ENCODE results near the gene ALDH4A1. TPM values are rescaled to one million over a fixed set of nuclear protein-coding genes. Genes with fewer than 3 reads are reported as not detected.

Gene ALDH4A1
- total RNA-seq, 1 donor from 2014 or later, result 16.6 TPM

DNA sequence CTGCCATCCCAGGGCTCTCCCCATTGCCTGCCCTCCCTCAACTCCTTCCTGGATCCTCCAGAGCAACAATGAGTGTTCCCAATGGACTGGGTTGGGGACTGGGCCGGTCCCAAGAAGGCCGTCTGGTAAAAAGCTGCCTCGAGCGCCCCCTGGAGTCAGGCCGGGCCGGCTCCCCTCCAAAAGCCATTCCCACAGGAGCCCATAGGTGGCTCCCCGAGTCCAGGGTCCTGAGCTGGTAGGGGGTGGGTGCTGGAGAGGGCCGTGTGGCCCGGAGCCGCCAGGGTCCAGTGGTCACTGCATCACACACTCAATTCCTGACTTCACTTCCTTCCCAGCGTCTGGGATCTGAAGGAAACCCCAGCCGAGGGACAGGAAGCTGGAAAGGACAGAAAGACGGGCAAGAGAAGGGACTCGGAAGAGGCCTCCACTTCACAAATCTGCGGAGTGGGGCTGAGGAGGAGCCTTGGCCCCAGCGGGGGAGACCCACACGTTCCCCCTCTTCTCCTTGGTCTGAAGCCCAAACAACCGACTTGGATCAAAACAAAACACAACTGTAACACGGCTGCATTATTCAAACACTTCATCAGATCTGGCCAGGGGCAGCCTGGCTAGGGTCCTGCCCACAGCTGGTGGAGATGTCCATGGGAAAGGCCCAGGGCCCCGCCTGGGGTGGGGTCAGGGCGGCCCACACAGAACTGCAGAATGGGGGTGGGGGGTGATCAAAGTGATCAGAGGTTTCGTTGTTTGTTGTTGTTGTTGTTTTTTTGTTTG, 10.9 kb upstream of the ALDH4A1 start:
- Histone ChIP-seq H3K27me3 (no peaks in the 10 kb centered on the region), H3K27ac (peak overlapping the region; percentile 69 to 88), H3K9me3 (no peaks in the 10 kb centered on the region), H3K4me1 (peaks cover 12 to 26% of the 10 kb centered on the region in 2 donors), H3K4me3 (peak overlapping the region in 1 of 2 donors; percentile 10), H3K36me3 (peaks cover 55 to 72% of the 10 kb centered on the region in 2 donors)
- peak in 1 of 2 donors; percentile 89 for DNase-seq (ENCODE audit: low spot score in 2 of 2)
- TF ChIP-seq, protein P1, sequence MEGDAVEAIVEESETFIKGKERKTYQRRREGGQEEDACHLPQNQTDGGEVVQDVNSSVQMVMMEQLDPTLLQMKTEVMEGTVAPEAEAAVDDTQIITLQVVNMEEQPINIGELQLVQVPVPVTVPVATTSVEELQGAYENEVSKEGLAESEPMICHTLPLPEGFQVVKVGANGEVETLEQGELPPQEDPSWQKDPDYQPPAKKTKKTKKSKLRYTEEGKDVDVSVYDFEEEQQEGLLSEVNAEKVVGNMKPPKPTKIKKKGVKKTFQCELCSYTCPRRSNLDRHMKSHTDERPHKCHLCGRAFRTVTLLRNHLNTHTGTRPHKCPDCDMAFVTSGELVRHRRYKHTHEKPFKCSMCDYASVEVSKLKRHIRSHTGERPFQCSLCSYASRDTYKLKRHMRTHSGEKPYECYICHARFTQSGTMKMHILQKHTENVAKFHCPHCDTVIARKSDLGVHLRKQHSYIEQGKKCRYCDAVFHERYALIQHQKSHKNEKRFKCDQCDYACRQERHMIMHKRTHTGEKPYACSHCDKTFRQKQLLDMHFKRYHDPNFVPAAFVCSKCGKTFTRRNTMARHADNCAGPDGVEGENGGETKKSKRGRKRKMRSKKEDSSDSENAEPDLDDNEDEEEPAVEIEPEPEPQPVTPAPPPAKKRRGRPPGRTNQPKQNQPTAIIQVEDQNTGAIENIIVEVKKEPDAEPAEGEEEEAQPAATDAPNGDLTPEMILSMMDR (IDR thresholded peaks at IDR 0.05), result peak; percentile 94 to 96 (median 95)
- intact Hi-C loops (cut with DNase I), result no loop called here

DNA sequence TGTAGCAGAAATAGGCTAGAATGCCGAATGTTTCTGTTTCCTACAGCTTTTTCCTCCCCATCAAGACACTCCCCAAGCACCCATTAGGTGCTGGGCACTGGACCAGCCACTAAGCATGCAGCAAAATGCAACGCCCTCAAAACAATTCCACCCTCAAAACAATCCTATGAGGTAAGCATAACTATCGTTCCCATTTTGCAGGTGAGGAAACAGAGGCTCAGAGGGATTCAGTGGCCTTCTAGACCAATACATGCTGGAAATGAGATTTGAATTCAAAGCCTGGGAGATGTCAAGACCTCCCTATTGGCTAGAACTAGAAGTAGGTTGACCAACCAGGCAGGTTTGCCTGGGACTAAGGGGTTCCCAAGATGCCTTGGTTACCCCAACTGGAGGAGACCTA, 10.2 kb upstream of the ALDH4A1 start:
- Histone ChIP-seq H3K4me3 (no peak overlapping the region), H3K9me3 (no peaks in the 10 kb centered on the region), H3K27me3 (no peaks in the 10 kb centered on the region), H3K36me3 (peaks cover 52 to 68% of the 10 kb centered on the region in 2 donors), H3K4me1 (peaks cover 12 to 30% of the 10 kb centered on the region in 2 donors), H3K27ac (peak overlapping the region; percentile 69 to 88)
- TF ChIP-seq, protein P1 (IDR thresholded peaks at IDR 0.05), result no peak
- intact Hi-C loops (cut with DNase I), result no loop called here
- no peak for DNase-seq (ENCODE audit: low spot score in 2 of 2)

DNA sequence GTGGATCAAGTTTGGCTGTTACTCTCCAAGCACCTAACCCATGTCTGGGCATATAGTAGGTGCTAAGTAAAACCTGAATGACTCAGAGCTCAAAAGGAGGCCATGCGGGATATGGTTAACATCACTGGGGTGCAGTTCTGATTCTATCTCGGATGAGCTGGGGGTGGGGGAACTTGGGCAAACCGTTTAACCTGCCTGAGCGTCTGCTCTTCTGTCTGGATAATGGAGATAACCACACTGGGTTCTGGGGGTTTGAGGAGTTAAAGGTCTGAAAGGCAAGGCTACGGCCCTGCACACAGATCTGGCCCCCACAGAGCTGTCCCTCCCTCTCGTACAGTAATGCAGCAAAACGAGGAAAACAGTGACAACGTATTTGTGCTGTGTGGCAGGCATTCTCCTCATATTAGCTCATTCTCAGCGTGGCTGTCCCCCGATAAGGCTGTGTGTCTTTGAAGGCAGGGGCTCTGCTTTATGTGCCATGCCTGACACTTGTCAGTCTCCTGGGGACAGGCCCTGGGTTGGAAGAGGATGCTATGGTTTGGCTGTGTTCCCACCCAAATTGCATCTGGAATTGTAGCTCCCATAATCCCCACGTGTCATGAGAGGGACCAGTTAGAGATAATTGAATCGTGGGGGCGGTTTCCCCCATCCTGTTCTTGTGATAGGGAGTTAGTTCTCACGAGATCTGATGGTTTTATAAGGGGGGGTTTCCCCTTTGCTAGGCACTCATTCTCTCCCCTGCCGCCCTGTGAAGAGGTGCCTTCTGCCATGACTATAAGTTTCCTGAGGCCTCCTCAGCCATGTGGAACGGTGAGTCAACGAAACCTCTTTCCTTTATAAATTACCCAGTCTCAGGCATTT, 6.8 kb upstream of the ALDH4A1 start:
- no peak for DNase-seq (ENCODE audit: low spot score in 2 of 2)
- TF ChIP-seq, protein P1 (IDR thresholded peaks at IDR 0.05), result no peak
- H3K27ac ChIP-seq, result peak overlapping the region; percentile 55 to 73
- H3K36me3 ChIP-seq, result peaks cover 41 to 49% of the 10 kb centered on the region in 2 donors
- H3K9me3 ChIP-seq, result no peaks in the 10 kb centered on the region
- peaks cover 9 to 25% of the 10 kb centered on the region in 2 donors for H3K4me1 ChIP-seq
- no peaks in the 10 kb centered on the region for H3K27me3 ChIP-seq
- intact Hi-C loops (cut with DNase I), result loop anchor here (5.0 kb wide), 2 partner anchors 168 to 183 kb away; no protein-coding TSS in a partner anchor
- no peak overlapping the region for H3K4me3 ChIP-seq

DNA sequence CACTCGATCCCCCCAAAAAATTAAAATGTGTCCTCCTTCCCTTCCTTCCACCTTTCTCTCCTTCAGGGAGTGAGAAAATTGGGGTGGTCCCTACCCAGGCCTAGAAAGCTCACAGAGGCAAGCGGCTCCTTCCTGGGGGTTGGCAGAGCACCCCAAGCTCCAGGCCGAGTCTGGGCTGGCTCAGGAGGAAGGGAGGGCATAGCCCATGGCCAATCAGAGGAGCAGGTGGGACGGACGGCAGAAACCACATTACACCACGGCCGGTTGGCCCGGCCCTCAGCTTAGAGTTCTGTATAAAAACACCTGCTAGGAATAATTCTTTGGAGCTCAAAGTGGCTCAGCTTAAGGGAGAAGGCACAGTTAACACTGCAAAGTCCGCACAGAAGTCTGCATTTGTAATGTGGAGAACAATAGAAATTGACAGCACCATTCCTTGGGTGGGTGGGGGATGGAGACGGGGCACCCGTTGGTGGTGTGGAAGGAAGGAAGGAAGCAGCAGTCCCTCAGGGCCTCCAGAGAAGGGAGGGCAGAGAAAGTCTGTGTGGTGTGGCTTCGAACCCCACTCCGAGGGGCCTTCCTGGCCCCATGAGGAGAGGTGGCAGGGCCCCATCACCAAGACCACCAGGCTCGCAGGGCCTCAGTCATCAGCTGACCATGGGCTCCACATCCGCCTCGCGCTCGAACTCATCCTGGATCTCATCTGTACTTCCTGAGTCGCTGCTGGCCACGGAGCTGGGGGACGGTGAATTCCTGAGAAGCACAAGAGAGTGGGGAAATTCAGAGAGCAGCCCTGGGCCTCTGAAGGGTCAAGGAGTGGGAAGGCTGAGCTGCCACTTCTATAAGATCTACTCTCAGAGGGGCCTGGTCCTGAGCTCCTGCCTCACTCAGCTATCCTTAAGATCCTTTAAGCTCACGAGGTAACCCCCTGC, 5.8 kb upstream of the ALDH4A1 start:
- H3K27me3 ChIP-seq, result no peaks in the 10 kb centered on the region
- peaks cover 41 to 49% of the 10 kb centered on the region in 2 donors for H3K36me3 ChIP-seq
- H3K9me3 ChIP-seq, result no peaks in the 10 kb centered on the region
- peaks cover 10 to 23% of the 10 kb centered on the region in 2 donors for H3K4me1 ChIP-seq
- H3K27ac ChIP-seq, result peak overlapping the region; percentile 55 to 73
- no peak for DNase-seq (ENCODE audit: low spot score in 2 of 2)
- H3K4me3 ChIP-seq, result no peak overlapping the region
- intact Hi-C loops (cut with DNase I), result loop anchor here (1.0 to 5.0 kb wide), 3 partner anchors 64 to 184 kb away; no protein-coding TSS in a partner anchor
- TF ChIP-seq, protein P1 (IDR thresholded peaks at IDR 0.05), result no peak

Data from ascending aorta (tissue), 2 donors.